H1 (cell line): ENCODE data around the gene MAGI1. TPM values are rescaled to one million over a fixed set of nuclear protein-coding genes. Genes with fewer than 3 reads are reported as not detected.
A peak's percentile ranks its signal among the peaks of the same experiment; 100 is the strongest.

ENCODE experiments used
- CTCF ChIA-PET: fragments of 300-600 bp; sonication (Branson Sonifier 250); formaldehyde crosslinking; loops from one replicate; lab custom pipeline; 2021; ENCODE audit not compliant: partially characterized antibody; lab: Charles Lee
- POLR2A ChIA-PET: fragments of 300-600 bp; sonication (Branson Sonifier 250); formaldehyde crosslinking; loops from one replicate; lab custom pipeline; 2021; ENCODE audit warnings: inconsistent platforms; ENCODE audit not compliant: partially characterized antibody; lab: Charles Lee
- DNase-seq, 2 experiments: peaks; one replicate each; pipeline versions ENCODE4 v3.0.0 to v3.0.0-alpha.2; 2010 to 2022; ENCODE audit warnings: low spot score in 2 of 2, low read depth in 1 of 2, mixed read lengths in 1 of 2
- FAIRE-seq: peaks from 2 replicates; lab custom pipeline; 2011; peaks lifted over from hg19 to GRCh38; lab: Jason Lieb, UNC
- H2AFZ ChIP-seq: 2 replicates; pipeline ENCODE4 v1.8.1; 2012; ENCODE audit warnings: low read length, inconsistent platforms
- H2AK5ac ChIP-seq: 2 replicates; pipeline ENCODE4 v1.6.1; 2013; ENCODE audit warnings: low read depth, low read length
- H2BK120ac ChIP-seq: replicated peaks from 2 replicates; pipeline ENCODE3; 2013; ENCODE audit warnings: low read depth, low read length, inconsistent platforms
- H2BK12ac ChIP-seq: 2 replicates; pipeline ENCODE4 v1.6.1; 2013; ENCODE audit warnings: low read depth, low read length
- H2BK15ac ChIP-seq: 2 replicates; pipeline ENCODE4 v1.6.1; 2013; ENCODE audit warnings: low read length
- H2BK20ac ChIP-seq: 2 replicates; pipeline ENCODE4 v1.6.1; 2013; ENCODE audit warnings: low read length
- H2BK5ac ChIP-seq: 2 replicates; pipeline ENCODE4 v1.6.1; 2013; ENCODE audit warnings: low read depth, low read length
- H3K14ac ChIP-seq: 2 replicates; pipeline ENCODE4 v1.6.1; 2013; ENCODE audit warnings: inconsistent platforms; ENCODE audit not compliant: insufficient read length
- H3K18ac ChIP-seq: 2 replicates; pipeline ENCODE4 v1.6.1; 2013; ENCODE audit warnings: low read length; ENCODE audit errors: extremely low read depth
- H3K23ac ChIP-seq: 2 replicates; pipeline ENCODE4 v1.6.1; 2013; ENCODE audit warnings: inconsistent platforms; ENCODE audit not compliant: insufficient read length
- H3K23me2 ChIP-seq: 2 replicates; pipeline ENCODE4 v1.6.1; 2013; ENCODE audit warnings: low read depth, low read length
- H3K27ac ChIP-seq: 2 replicates; pipeline ENCODE4 v1.6.1; 2011; ENCODE audit warnings: low read depth, low read length, inconsistent platforms
- H3K27me3 ChIP-seq, 4 experiments: replicated peaks in 1 of 4; 1 replicate in 1 of 4; 2 replicates in 3 of 4; pipeline versions ENCODE4 v1.6.1 to v1.8.1; 2011 to 2013; ENCODE audit warnings: low read length in 3 of 4, mild to moderate bottlenecking in 3 of 4, inconsistent platforms in 2 of 4, mixed read lengths in 2 of 4, moderate library complexity in 1 of 4; ENCODE audit not compliant: control insufficient read depth in 3 of 4, insufficient read depth in 3 of 4; ENCODE audit errors: extremely low read depth in 1 of 4
- H3K36me3 ChIP-seq, 4 experiments: 2 replicates each; pipeline versions ENCODE4 v1.6.1 to v1.8.1; 2011 to 2013; ENCODE audit warnings: mild to moderate bottlenecking in 4 of 4, low read length in 3 of 4, moderate library complexity in 2 of 4, control low read depth in 1 of 4, inconsistent platforms in 1 of 4; ENCODE audit not compliant: insufficient read depth in 4 of 4, control insufficient read depth in 2 of 4
- H3K4ac ChIP-seq: replicated peaks from 2 replicates; pipeline ENCODE3; 2013; ENCODE audit warnings: low read length, low read depth, mixed read lengths, inconsistent platforms; ENCODE audit not compliant: insufficient read length
- H3K4me1 ChIP-seq, 4 experiments: replicated peaks in 1 of 4; 1 replicate in 1 of 4; 2 replicates in 3 of 4; pipeline versions ENCODE4 v1.6.1 to v1.8.1; 2011 to 2013; ENCODE audit warnings: low read length in 3 of 4, inconsistent platforms in 2 of 4, mixed read lengths in 1 of 4; ENCODE audit not compliant: insufficient read depth in 4 of 4, control insufficient read depth in 3 of 4
- H3K4me2 ChIP-seq, 2 experiments: 2 replicates each; pipeline versions ENCODE4 v1.6.1 to v1.8.1; 2011 to 2013; ENCODE audit warnings: low read depth in 2 of 2, low read length in 2 of 2, control low read depth in 1 of 2, inconsistent platforms in 1 of 2, mild to moderate bottlenecking in 1 of 2; ENCODE audit not compliant: insufficient read depth in 1 of 2
- H3K4me3 ChIP-seq, 4 experiments: fragments of 200-600, 300-600 bp in 1 of 4; sonication (generic), shearing (Covaris generic), sonication (Bioruptor Twin) in 1 of 4; 2 replicates each; pipeline versions ENCODE4 v1.5.1 to v1.8.1; 2011 to 2016; ENCODE audit warnings: low read length in 4 of 4, low read depth in 3 of 4, control low read depth in 2 of 4, inconsistent platforms in 2 of 4, mild to moderate bottlenecking in 2 of 4, mixed read lengths in 1 of 4, moderate library complexity in 1 of 4; ENCODE audit not compliant: insufficient read depth in 2 of 4; ENCODE audit errors: extremely low read depth in 1 of 4
- H3K56ac ChIP-seq: replicated peaks from 2 replicates; pipeline ENCODE3; 2013; ENCODE audit warnings: low read depth, mild to moderate bottlenecking, mixed read lengths, low read length, inconsistent platforms; ENCODE audit not compliant: insufficient read length
- H3K79me1 ChIP-seq: 2 replicates; pipeline ENCODE4 v1.6.1; 2013; ENCODE audit warnings: low read depth, low read length, control low read depth
- H3K79me2 ChIP-seq, 2 experiments: 2 replicates each; pipeline versions ENCODE4 v1.6.1 to v1.8.1; 2012 to 2013; ENCODE audit warnings: low read length in 2 of 2, mild to moderate bottlenecking in 2 of 2, inconsistent platforms in 1 of 2; ENCODE audit not compliant: insufficient read depth in 2 of 2, control insufficient read depth in 1 of 2
- H3K9ac ChIP-seq, 4 experiments: replicated peaks in 1 of 4; 1 replicate in 1 of 4; 2 replicates in 3 of 4; pipeline versions ENCODE4 v1.6.1 to v1.8.1; 2011 to 2013; ENCODE audit warnings: low read depth in 3 of 4, low read length in 3 of 4, control low read depth in 2 of 4, mild to moderate bottlenecking in 2 of 4, moderate library complexity in 2 of 4, inconsistent platforms in 1 of 4; ENCODE audit errors: extremely low read depth in 1 of 4
- H3K9me3 ChIP-seq, 2 experiments: 2 replicates each; pipeline versions ENCODE4 v1.6.1 to v1.8.1; 2012 to 2013; ENCODE audit warnings: mild to moderate bottlenecking in 2 of 2, moderate library complexity in 2 of 2, control low read depth in 1 of 2, inconsistent platforms in 1 of 2, low read depth in 1 of 2, low read length in 1 of 2, mixed read lengths in 1 of 2; ENCODE audit not compliant: insufficient read depth in 2 of 2
- H4K20me1 ChIP-seq, 2 experiments: replicated peaks in 1 of 2; 2 replicates each; pipeline versions ENCODE3 to v1.8.1; 2011 to 2013; ENCODE audit warnings: inconsistent platforms in 2 of 2, low read length in 2 of 2, mild to moderate bottlenecking in 1 of 2; ENCODE audit not compliant: insufficient read depth in 2 of 2, control insufficient read depth in 1 of 2
- H4K5ac ChIP-seq: 2 replicates; pipeline ENCODE4 v1.6.1; 2013; ENCODE audit warnings: low read length, low read depth, mixed read lengths, inconsistent platforms; ENCODE audit not compliant: insufficient read length
- H4K8ac ChIP-seq: 2 replicates; pipeline ENCODE4 v1.8.0; 2013; ENCODE audit warnings: mild to moderate bottlenecking, moderate library complexity, low read length, inconsistent platforms; ENCODE audit not compliant: insufficient read depth; ENCODE audit errors: extremely low read depth
- H4K91ac ChIP-seq: replicated peaks from 2 replicates; pipeline ENCODE3; 2013; ENCODE audit warnings: low read length, mixed read lengths, inconsistent platforms; ENCODE audit not compliant: insufficient read length
- CHD1 ChIP-seq: IDR thresholded peaks from 2 replicates; pipeline ENCODE4 v1.6.1; 2012; ENCODE audit warnings: low read depth, low read length, improper control_type of control experiment
- CREB1 ChIP-seq: IDR thresholded peaks from 2 replicates; pipeline ENCODE4 v1.6.1; 2012; ENCODE audit warnings: inconsistent platforms
- EP300 ChIP-seq, 2 experiments: IDR thresholded peaks; 1 replicate in 1 of 2; 2 replicates in 1 of 2; pipeline ENCODE4 v1.6.1; 2011 to 2012; ENCODE audit warnings: low read depth in 2 of 2, low read length in 2 of 2, mild to moderate bottlenecking in 2 of 2, borderline replicate concordance in 1 of 2, inconsistent platforms in 1 of 2, moderate library complexity in 1 of 2
- GABPA ChIP-seq: IDR thresholded peaks from 2 replicates; pipeline ENCODE4 v1.6.1; 2011; ENCODE audit warnings: mild to moderate bottlenecking, low read length, moderate library complexity, borderline replicate concordance; ENCODE audit not compliant: insufficient read depth
- GTF2F1 ChIP-seq: IDR thresholded peaks from 2 replicates; pipeline ENCODE4 v1.6.1; 2012; ENCODE audit warnings: low read depth, low read length, improper control_type of control experiment, borderline replicate concordance
- HDAC6 ChIP-seq: IDR thresholded peaks from one replicate; pipeline ENCODE4 v1.7.1; 2012; ENCODE audit warnings: low read depth, mild to moderate bottlenecking, inconsistent platforms, low read length, moderate library complexity
- KDM4A ChIP-seq: IDR thresholded peaks from one replicate; pipeline ENCODE4 v1.7.1; 2012; ENCODE audit warnings: low read depth, mild to moderate bottlenecking, moderate library complexity, low read length, inconsistent platforms; ENCODE audit not compliant: severe bottlenecking
- KDM5A ChIP-seq: fragments of 200-600 bp; IDR thresholded peaks from 2 replicates; pipeline ENCODE4 v1.7.1; 2012; ENCODE audit warnings: mild to moderate bottlenecking, low read length, inconsistent platforms, mixed read lengths
- NANOG ChIP-seq: IDR thresholded peaks from 2 replicates; pipeline ENCODE4 v1.6.1; 2011; ENCODE audit warnings: low read length, low read depth, mild to moderate bottlenecking, inconsistent platforms; ENCODE audit not compliant: insufficient read depth, poor library complexity, severe bottlenecking
- RNF2 ChIP-seq: fragments of 200-900, 300-1000 bp; sonication (generic); IDR thresholded peaks from 2 replicates; pipeline ENCODE4 v1.7.1; 2016; ENCODE audit warnings: borderline replicate concordance, low read depth, mild to moderate bottlenecking, antibody characterized with exemption, low read length; ENCODE audit not compliant: poor library complexity, severe bottlenecking; ENCODE audit errors: missing control alignments
- SAP30 ChIP-seq: fragments of 300-600 bp; sonication (generic); IDR thresholded peaks from 2 replicates; pipeline ENCODE4 v1.7.1; 2012; ENCODE audit warnings: low read length, moderate library complexity, mild to moderate bottlenecking, inconsistent platforms; ENCODE audit not compliant: insufficient read depth, insufficient replicate concordance
- TEAD4 ChIP-seq: IDR thresholded peaks from 2 replicates; pipeline ENCODE4 v1.6.1; 2012; ENCODE audit warnings: low read depth, low read length, inconsistent platforms, mixed read lengths
- WGBS, 2 experiments: shearing (Covaris generic) in 1 of 2; methylation state at CpG; one replicate each; pipeline versions ENCODE4 v1.1.6 to v1.1.7; 2013 to 2015; ENCODE audit warnings: low lambda C conversion rate in 2 of 2, mixed read lengths in 2 of 2, inconsistent platforms in 1 of 2, low coverage in 1 of 2, missing lambda C conversion rate in 1 of 2; ENCODE audit not compliant: insufficient replicate concordance in 2 of 2, insufficient coverage in 1 of 2, insufficient read length in 1 of 2; ENCODE audit errors: extremely low coverage in 1 of 2, missing lambda C conversion rate in 1 of 2; 5-methylcytosine and 5-hydroxymethylcytosine counted together
- polyA plus RNA-seq, 7 experiments: library from polyadenylated mRNA; depleted of rRNA in 3 of 7; stranded (reverse) in 5 of 7; unstranded in 2 of 7; fragments of >200 nt in 5 of 7; fragments of 200-250 nt in 2 of 7; gene quantifications; 1 replicate in 5 of 7; 2 replicates in 1 of 7; 4 replicates in 1 of 7; pipeline versions ENCODE4 v1.2.1 to v1.2.3, GENCODE V29; 2011 to 2013; ENCODE audit warnings: missing spikeins in 2 of 7, mixed read lengths in 2 of 7
- total RNA-seq: library from RNA; stranded (reverse); fragmentation: NEBNext Ultra II Directional; extraction: Animal tissue kit (Norgen Biotek cat#: 25700); gene quantifications from 2 replicates; pipeline ENCODE4 v1.2.1, GENCODE V29; 2021

Gene MAGI1
- total and polyA plus RNA-seq, 2 of the 8 experiments (the other 6 are each of a cell fraction or from before 2014, with no cell fraction given), result 19.8 to 78.0 TPM

- Histone ChIP-seq H3K23ac (no peak overlapping the region), H3K23me2 (no peaks in the 10 kb centered on the region), H2BK120ac (no peak overlapping the region), H3K4me1 (peaks cover 0 to 2% (median 0%) of the 10 kb centered on the region in 4 experiments; a peak in 1 of 7 replicates), H3K9me3 (no peaks in the 10 kb centered on the region), H2AFZ (no peak overlapping the region), H3K4me2 (no peak overlapping the region), H3K9ac (no peak overlapping the region), H3K14ac (no peak overlapping the region), H3K79me1 (0 out of 2 replicates have a peak, but pooled peaks cover 3% of the 10 kb centered on the region), H2BK20ac (no peak overlapping the region), H3K27me3 (no peaks in the 10 kb centered on the region), H3K79me2 (peaks cover 0 to 18% of the 10 kb centered on the region in 2 experiments; a peak in 1 of 4 replicates), H3K4me3 (no peak overlapping the region), H2BK5ac (no peak overlapping the region), H4K8ac (no peak overlapping the region), H4K91ac (no peak overlapping the region), H4K20me1 (no peaks in the 10 kb centered on the region), H3K27ac (no peak overlapping the region), H3K4ac (no peak overlapping the region), H3K18ac (no peak overlapping the region), H2BK15ac (no peak overlapping the region), H4K5ac (no peak overlapping the region), H2AK5ac (no peak overlapping the region), H2BK12ac (no peak overlapping the region), H3K56ac (no peak overlapping the region), H3K36me3 (no peaks in the 10 kb centered on the region)
- 39% methylated on average over 6 of the region's 6 CpGs; no CpG with 5 or more reads in 1 of the 2 experiments for WGBS, 2 experiments
- ChIA-PET POLR2A (interaction anchor here (0.7 kb wide), 1 partner anchor 349 kb away, joined by 3 read pairs; no protein-coding TSS in a partner anchor), CTCF (interaction anchor here (0.6 to 2.5 kb wide), 11 partner anchors 9 to 353 kb away, joined by 3 to 12 read pairs (median 4); no protein-coding TSS in a partner anchor)
- DNase-seq (no peak), FAIRE-seq (peak; percentile 36)
- TF ChIP-seq HDAC6 (no peak), NANOG (no peak), RNF2 (no peak), KDM4A (no peak), CREB1 (no peak), SAP30 (no peak), EP300 (IDR thresholded peaks at IDR 0.05; ENCODE audit: borderline replicate concordance in 1 of 2, low read depth in 2 of 2, low read length in 2 of 2) (no peak), CHD1 (no peak), KDM5A (no peak), GTF2F1 (no peak), GABPA (no peak), TEAD4 (no peak)
Observed at GRCh38 chr3:65785065-65785645, 253.6 kb downstream of the MAGI1 start.
